Head of caudate nucleus (tissue), 42 donors: ENCODE data around the gene ZDHHC18.
"Not testable (repeated sequence)": the region's sequence is repeated elsewhere in the genome, so short reads cannot be mapped to it uniquely, and the experiment has no call there.

ENCODE experiments used
- DNase-seq, 42 donors: peaks; one replicate each; pipeline versions ENCODE4 v3.0.0 to v3.0.0-alpha.2; 2020 to 2021; ENCODE audit warnings: mixed read lengths in 7 of 42
- intact Hi-C: fragments of 100-400 bp; cut with DNase I; formaldehyde crosslinking; loops from one replicate; pipeline ENCODE4 v1.15.0; 2022

Gene ZDHHC18

DNA sequence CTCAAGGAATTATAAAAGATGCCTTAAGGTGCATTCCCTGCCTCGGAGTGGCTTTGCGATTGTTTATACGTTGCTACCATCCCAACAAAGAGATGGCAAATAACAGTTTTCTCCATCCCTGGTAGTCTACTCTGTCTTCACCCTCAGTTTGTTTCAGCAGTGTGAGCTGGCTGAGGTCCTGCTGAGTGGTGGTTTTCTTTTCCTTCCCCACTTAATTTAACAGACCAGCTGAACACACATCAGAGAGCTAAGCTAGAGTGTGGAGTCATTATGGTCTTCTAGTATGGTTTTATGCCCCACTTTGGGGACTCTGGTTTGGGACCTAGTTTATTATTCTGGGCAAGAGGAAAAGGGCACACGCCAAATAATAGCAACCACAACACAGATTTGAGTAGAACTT lies 36.6 kb upstream of the ZDHHC18 start:
- intact Hi-C loops, result loop anchor here (2.0 to 10.0 kb wide), 2 partner anchors 85 to 187 kb away; no protein-coding TSS in a partner anchor
- no peak for DNase-seq

DNA sequence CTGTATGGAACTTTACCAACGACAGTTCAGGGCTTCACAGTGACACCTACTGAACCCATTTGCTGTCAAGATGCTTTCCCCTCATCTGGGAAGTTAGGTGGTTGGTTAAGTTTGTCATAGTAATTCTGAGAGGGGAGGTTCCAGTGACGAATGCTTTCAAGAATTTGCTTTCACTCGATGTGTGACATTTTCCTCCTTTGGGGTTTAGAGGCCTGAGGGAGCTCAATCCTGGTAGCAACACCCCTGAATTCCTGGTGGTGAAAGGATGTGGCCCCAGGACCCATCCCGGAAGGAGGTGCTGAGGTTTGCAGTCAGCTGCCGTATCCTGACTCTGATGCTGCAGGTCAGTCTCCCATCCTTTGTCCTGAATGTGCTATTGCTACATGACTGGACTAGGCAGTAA lies 35.9 kb upstream of the ZDHHC18 start:
- intact Hi-C loops, result loop anchor here (10.0 kb wide), 1 partner anchor 84 kb away; no protein-coding TSS in a partner anchor

DNA sequence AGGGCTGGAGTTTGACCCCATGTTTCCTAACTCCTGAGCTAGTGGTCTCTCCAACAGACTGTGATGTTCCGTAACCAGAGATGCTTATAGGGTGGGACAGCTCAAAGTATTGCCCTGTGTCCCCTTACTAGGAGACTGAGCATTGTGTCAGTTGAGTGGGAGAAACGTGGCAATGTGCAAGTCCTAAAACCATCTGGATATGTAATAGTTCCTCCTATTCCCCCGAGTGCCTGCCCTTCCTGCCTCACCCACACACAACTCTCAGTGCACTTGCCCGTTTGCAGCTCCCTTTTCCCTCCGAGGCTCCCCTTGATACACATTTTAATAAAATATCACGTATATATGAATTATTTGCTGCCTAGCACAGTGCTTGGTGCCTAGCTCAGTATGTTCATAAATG lies 35.3 kb upstream of the ZDHHC18 start:
- intact Hi-C loops, result loop anchor here (10.0 kb wide), 1 partner anchor 84 kb away; no protein-coding TSS in a partner anchor

More for the DNA sequence above, 35.9 kb upstream of the ZDHHC18 start:
- no peak for DNase-seq

DNA sequence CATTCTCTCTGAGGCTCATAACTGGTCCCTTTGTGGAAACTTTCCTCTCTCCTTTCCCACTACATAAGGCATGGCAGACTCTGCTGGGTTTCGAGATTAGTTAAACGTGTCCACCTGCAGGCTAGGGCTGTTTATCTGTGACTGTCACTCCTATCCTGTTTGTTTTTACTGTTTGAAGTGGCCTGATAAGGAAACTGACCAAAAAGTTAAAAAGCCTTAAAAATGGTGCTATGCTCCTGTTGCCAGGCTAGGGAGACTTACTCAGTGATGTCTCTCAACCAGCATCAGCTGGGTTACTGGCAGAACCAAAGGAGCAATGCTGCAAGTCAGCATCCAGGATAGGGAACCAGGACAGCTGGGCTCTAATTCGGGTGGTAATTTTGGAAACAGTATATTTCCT lies 34.9 kb upstream of the ZDHHC18 start:
- intact Hi-C loops, result loop anchor here (10.0 kb wide), 1 partner anchor 83 kb away; no protein-coding TSS in a partner anchor
- DNase-seq, result no peak

More for the DNA sequence above, 35.3 kb upstream of the ZDHHC18 start:
- DNase-seq, result no peak

DNA sequence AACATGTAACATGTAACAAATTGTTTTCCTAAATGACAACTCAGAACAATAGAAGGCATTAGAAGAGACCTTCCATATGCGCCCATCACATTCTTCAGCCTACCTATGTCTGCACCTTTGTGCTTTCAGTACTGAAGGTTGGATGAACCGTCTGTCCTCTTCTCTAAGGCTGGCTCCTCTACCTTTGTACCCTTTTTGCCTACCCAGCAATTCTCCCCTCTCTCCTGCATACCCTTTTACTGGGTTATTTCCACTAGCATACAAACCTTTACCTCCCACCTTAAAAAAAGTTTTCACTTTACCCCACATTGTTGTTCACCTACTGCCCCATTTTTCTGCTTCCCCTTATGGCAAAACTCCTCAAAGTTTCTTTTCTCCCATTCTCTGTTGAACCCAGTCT lies 33.6 kb upstream of the ZDHHC18 start:
- intact Hi-C loops, result loop anchor here (10.0 kb wide), 1 partner anchor 82 kb away; no protein-coding TSS in a partner anchor
- DNase-seq, result no peak

DNA sequence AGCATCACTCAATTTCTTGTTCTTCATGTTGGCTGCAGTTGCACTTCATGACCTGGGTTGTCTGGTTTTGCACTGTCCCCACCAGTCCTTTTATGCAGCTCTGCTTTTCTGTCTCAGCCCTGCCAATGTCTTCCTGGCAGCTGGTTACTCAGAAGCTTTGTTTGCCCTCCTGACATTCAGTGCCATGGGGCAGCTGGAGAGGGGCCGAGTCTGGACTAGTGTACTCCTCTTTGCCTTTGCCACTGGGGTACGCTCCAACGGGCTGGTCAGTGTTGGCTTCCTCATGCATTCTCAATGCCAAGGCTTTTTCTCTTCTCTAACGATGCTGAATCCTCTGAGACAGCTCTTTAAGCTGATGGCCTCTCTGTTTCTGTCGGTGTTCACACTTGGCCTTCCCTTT lies 32.1 kb upstream of the ZDHHC18 start:
- DNase-seq, result peak in 14 of 42 donors; percentile 5 to 81 (median 46)
- intact Hi-C loops, result loop anchor here (10.0 kb wide), 1 partner anchor 80 kb away; no protein-coding TSS in a partner anchor

DNA sequence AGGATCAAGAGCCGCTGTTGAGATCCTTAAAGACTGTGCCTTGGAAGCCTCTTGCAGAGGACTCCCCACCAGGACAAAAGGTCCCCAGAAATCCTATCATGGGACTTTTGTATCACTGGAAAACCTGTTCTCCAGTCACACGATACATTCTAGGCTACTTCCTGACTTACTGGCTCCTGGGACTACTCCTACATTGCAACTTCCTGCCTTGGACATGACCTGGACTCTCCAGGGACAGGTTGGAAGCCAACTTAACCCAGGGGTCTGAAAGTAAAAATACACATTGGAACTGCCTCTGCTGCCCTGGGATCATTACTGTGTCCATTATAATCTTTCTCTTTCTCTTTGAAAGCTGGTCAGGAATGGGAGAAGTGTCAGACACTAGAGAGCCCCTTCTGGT lies 28.9 kb upstream of the ZDHHC18 start:
- DNase-seq, result no peak
- intact Hi-C loops, result loop anchor here (10.0 kb wide), 1 partner anchor 77 kb away; no protein-coding TSS in a partner anchor

DNA sequence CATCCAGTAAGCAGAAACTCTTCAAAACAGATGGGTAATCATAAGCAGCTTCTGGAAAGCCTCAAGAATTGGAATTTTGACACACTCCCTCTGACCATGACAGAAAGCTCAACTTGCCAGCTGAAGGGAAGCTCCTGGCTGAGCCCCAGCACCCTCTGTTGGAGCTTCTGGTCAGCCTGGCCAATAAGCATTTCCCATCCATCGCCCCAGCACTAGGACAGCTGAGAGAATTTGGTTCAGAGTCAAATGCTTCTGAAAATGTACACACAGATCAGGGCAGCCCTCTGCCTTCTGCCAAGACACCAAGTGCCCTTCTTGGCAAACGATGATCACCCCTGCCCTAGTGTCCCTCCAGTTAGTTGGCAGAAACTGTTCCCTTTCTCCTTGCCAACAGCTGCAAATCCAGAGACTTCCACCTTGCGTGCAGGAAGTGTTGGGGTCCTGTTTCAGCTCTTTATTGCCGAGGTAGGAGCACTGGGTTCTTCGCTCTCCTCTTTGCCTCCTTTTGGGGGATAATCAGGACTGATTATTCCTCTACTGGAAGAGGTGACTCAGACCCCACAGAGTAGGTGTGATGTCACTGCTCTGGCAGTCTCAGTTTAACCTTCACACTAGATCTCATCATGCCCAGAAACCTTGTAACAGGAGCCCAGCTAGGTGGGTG lies 26.9 kb upstream of the ZDHHC18 start:
- intact Hi-C loops, result loop anchor here (10.0 kb wide), 1 partner anchor 75 kb away; no protein-coding TSS in a partner anchor
- DNase-seq, result peak in 40 of 42 donors; percentile 20 to 84 (median 64)

DNA sequence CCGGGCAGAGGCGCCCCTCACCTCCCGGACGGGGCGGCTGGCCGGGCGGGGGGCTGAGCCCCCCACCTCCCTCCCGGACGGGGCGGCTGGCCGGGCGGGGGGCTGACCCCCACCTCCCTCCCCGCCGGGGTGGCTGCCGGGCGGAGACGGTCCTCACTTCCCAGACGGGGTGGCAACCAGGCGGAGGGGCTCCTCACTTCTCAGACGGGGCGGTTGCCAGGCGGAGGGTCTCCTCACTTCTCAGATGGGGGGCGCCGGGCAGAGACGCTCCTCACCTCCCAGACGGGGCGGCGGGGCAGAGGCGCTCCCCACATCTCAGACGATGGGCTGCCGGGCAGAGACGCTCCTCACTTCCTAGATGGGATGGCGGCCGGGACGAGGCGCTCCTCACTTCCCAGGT lies 22.6 kb upstream of the ZDHHC18 start:
- intact Hi-C loops, DNase-seq: not testable (repeated sequence)

DNA sequence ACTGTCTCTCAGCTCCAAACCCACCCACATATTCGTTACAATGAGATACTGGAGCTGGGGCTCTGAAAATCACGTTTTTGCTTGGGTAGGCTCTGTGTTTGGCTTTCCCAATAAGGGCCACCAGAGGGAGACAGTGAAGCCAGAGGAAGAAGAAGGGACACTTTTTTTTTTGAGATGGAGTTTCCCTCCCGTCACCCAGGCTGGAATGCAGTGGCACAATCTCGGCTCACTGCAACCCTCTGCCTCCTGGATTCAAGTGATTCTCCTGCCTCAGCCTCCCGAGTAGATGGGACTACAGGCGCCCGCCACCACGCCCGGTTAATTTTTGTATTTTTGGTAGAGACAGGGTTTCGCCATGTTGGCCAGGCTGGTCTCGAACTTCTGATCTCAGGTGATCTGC lies 16.4 kb upstream of the ZDHHC18 start:
- peak in 36 of 42 donors; percentile 31 to 88 (median 68) for DNase-seq
- intact Hi-C loops, result loop anchor here (5.0 kb wide), 1 partner anchor 67 kb away; no protein-coding TSS in a partner anchor

DNA sequence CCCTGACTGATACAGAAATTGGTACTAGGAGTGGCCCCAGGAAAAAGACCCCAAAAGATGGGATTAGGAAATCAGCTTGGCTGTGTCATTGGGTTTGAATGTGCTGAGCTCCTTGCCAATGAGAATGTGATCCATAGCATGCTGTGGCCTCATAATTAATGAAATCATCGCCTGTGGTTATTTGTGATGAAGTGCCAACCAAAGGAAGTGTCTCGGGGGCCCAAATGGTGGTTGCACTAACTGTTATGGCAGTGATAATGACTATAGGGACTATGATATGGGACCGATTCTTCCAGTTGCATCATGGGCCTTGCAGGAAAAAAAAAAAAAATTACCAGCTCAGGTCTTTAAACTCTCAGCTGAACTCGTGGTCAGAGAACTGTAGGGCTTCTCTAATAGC lies 15.4 kb upstream of the ZDHHC18 start:
- intact Hi-C loops, result loop anchor here (5.0 kb wide), 1 partner anchor 66 kb away; no protein-coding TSS in a partner anchor
- no peak for DNase-seq

DNA sequence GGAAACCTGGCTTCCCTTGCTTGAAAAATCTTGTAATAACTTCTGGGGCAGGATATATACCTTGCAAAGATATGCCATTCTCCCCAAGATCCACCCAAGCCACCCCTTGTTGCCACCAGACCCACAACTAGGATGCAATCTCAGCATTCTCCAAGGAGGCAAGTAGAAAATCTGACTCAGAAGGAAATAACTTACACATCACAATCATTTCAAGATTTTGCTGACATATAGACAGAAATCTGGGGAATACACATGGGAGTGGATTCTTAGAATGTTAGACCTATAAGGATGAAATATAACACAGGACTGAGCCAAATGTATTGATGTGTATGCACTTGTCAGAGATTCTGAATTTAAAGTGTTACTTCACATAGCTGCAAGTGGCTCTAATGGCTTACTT lies 14.8 kb upstream of the ZDHHC18 start:
- intact Hi-C loops, result loop anchor here (5.0 kb wide), 1 partner anchor 66 kb away; no protein-coding TSS in a partner anchor
- DNase-seq, result no peak

DNA sequence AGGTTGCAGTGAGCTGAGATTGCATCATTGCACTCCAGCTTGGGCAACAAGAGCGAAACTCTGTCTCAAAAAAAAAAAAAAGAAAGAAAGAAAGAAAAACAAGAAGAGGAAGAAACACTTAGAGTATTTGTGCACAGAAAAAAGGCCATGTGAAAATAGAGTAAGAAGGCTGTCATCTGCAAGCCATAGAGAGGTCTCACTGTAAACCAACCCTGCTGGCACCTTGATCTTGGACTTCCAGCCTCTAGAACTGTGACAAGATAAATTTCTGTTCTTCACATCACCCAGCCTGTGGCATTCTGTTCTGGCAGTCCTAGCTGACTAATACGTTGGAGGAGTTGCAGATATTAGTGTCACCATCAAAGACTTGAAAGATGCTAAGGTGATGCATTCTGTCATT lies 12.1 kb upstream of the ZDHHC18 start:
- intact Hi-C loops, result loop anchor here (5.0 kb wide), 1 partner anchor 63 kb away; no protein-coding TSS in a partner anchor

DNA sequence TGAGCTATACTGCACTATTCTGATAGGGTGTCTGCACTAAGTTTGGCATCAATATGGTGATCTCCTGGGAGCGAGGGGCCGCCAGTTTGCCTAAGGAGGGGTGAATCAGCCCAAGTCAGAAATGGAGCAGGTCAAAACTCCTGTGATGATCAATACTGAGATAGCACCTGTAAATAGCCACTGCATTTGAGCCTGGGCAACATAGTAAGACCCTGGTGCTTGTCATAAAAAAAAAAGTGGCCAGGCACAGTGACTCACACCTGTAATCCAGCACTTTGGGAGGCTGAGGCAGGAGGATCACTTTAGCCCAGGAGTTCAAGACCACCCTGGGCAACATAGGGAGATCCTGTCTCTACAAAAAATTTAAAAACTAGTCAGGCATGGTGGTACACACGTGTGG lies 11.6 kb upstream of the ZDHHC18 start:
- intact Hi-C loops, result loop anchor here (5.0 kb wide), 1 partner anchor 62 kb away; no protein-coding TSS in a partner anchor
- DNase-seq, result no peak

More for the DNA sequence above, 12.1 kb upstream of the ZDHHC18 start:
- no peak for DNase-seq

DNA sequence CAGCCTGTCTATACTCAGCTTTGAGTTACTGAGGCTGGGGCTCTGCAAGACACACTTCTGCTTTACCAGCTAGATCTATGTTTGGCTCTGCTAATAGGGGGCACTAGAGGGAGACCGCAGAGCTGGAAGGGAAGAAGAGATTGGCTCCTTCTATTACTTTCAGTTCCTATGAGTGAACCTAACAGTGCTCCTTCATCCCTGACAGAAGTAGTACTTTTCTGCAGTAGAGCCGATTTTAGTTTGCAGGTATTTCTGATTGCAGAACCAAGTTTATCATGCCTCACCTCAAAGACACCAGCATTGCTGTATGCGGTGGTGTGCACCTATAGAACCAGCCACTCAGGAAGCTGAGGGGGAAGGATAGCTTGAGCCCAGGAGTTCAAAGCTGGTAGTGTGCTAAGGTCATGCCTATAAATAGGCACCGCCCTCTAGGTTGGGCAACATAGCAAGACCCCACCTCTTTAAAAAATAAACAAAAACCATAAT lies 5.7 kb upstream of the ZDHHC18 start:
- intact Hi-C loops, result no loop called here
- DNase-seq, result no peak

DNA sequence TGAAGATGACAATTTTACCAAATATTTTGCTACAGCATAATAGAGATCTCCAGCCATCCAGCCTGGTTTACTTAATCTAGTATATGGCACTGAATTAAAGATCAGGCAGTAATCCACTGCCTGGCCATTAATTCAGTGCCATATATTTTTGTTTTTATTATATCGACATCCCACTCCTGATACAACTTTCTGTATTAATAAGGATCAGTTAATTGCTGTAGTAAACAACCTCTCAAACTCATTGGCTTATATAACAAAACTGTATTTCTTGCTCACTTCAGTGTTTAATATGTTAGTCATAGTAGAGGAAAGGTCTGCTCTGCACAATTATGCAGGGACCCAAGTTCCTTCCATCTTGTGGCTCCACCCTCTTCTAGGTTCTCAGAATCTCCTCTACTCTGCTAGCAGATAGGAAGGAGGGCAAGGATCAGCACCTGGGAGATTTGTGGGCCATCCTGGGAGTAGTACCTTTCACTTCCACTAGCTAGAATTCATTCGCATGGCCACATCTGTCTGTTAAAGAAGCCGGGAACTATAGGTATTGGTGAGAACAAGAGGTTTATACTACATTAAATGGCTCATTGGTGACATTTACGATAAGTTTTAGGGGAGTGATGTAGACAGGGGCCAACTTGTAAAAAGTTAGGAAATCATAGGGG lies 3.6 kb upstream of the ZDHHC18 start:
- intact Hi-C loops, result no loop called here
- DNase-seq, result no peak

DNA sequence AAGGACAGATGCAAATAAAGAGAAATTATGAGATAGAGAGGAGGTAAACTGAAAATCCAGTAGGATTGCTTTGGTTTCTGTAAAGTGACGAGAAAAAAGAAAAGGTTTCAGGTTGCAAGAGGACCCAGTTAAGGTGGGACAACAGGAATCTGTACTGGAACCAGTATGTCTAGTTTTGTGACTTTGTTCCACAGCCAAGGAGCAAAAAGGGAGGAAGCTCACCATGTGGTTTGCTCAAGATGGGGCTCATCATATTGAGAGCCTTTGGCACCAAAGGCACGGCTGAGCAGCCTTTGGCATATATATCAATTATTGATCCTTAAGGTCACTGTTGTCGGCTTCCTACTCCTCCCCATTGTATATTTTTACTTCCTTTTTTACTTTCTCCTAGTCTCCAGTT lies 1.8 kb upstream of the ZDHHC18 start:
- DNase-seq, result no peak
- intact Hi-C loops, result no loop called here

DNA sequence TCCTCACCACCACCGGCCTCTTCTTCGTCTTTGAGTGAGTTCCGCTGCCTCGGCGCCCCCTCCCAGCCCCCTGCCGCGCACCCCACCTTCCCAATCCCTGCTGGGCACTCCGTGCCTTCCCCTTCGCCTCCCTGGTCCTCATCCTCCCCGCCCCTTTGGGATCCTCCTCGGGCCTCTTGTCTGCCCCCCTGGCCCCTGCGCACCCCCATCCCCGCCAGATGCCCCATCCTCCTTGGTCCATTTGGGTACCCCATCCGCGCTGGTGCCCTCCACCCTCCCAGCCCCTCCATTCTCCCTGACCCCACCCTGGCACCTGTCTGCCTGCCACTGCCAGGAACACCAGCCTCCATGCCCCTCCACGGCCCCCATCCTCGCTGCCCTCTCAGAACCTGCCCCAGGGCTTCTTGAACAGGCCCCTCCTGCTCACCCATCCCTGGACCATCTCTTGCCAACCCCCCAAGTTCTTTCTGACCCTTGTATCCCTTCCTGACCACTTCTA lies 667 bp downstream of the ZDHHC18 start:
- peak in 1 of 42 donors; percentile 15 for DNase-seq
- intact Hi-C loops, result no loop called here

DNA sequence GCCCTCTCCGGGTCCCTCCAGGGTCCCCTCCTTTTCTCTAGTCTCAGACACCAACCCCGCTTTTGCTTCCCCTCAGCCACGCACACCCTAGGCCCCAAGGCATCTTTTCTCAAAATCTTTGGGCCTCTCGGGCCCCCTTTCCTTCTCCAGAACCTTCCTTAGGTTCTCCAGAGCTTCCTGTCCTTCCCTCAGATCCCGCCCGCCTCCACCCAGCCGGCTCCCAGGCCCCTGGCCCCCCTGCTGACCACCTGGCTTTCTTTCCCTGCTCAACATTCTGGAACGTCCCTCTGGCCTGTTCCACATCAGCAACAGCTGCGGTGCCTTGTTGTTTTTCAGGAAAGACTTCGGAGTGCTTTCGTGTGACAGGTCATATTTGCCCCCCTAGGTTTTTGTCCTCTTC lies 1.2 kb downstream of the ZDHHC18 start:
- no peak for DNase-seq
- intact Hi-C loops, result no loop called here
